GM10248 (cell line): ENCODE data around the gene RGS12.

Experiments
- CTCF ChIA-PET: fragments of 300-600 bp; sonication (Branson Sonifier 250); formaldehyde crosslinking; extraction: SDS; loops from one replicate; lab custom pipeline; 2021; ENCODE audit warnings: antibody characterized with exemption; lab: Yijun Ruan, JAX
- POLR2A ChIA-PET: fragments of 350-650 bp; sonication (Branson Sonifier 250); formaldehyde crosslinking; extraction: SDS; loops from one replicate; lab custom pipeline; 2020; ENCODE audit warnings: antibody characterized with exemption; lab: Yijun Ruan, JAX
- DNase-seq: peaks from one replicate; pipeline ENCODE4 v3.0.0; 2012; ENCODE audit errors: extremely low spot score
- CTCF ChIP-seq: IDR thresholded peaks from 2 replicates; pipeline ENCODE4 v1.5.1; 2012; ENCODE audit warnings: mild to moderate bottlenecking, low read depth; ENCODE audit errors: extremely low read depth, missing control alignments, control extremely low read depth

Gene RGS12

GRCh38 chr4:3323071-3323481, 30.3 kb downstream of the RGS12 start:
- no peak for TF ChIP-seq CTCF
- ChIA-PET POLR2A (no interaction called here), CTCF (no interaction called here)
- no peak for DNase-seq

GRCh38 chr4:3324093-3324815, 31.4 kb downstream of the RGS12 start:
- ChIA-PET CTCF (interaction anchor here (0.6 kb wide), 1 partner anchor 175 kb away, joined by 3 read pairs; no protein-coding TSS in a partner anchor), POLR2A (no interaction called here)
- no peak for DNase-seq
- no peak for TF ChIP-seq CTCF

GRCh38 chr4:3328814-3329663, 36.2 kb downstream of the RGS12 start:
- POLR2A ChIA-PET, result no interaction called here
- DNase-seq, result no peak
- CTCF ChIA-PET, result interaction anchor here (1.6 to 3.6 kb wide), 3 partner anchors 17 to 152 kb away, joined by 6 to 11 read pairs (median 10); no protein-coding TSS in a partner anchor
- no peak for TF ChIP-seq CTCF

- ChIA-PET POLR2A (no interaction called here), CTCF (interaction anchor here (0.8 to 3.6 kb wide), 4 partner anchors 9 to 151 kb away, joined by 3 to 11 read pairs (median 6); no protein-coding TSS in a partner anchor)
- no peak for TF ChIP-seq CTCF
- DNase-seq, result no peak
Observed at GRCh38 chr4:3329887-3330286, 37.1 kb downstream of the RGS12 start.

DNA sequence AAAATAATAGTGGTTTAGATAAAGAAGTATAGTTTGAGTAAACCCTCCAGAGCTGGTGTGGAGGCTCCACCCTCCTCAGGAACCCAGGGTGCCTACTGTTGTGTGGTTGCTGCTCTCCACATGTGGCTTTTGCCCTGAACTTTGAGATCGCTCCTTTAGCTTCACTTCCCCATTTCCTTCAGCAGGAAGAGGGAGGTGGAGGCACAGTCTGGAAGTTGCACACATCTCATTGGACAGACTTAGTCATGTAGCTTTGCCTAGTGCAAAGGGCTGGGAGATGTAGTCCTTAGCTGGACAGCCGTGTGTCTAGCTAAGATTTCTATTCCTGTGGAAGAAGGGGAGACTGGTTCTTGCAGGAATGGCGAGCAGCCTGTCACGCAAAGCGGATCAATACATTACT, 37.9 kb downstream of the RGS12 start:
- CTCF ChIA-PET, result interaction anchor here (0.8 to 3.6 kb wide), 5 partner anchors 9 to 150 kb away, joined by 3 to 11 read pairs (median 3); no protein-coding TSS in a partner anchor
- TF ChIP-seq CTCF, result no peak
- DNase-seq, result no peak
- POLR2A ChIA-PET, result no interaction called here
